Keratinocyte (primary cell): ENCODE results near the gene GAST.

Experiments used
- EZH2 ChIP-seq: IDR thresholded peaks from one replicate; pipeline ENCODE4 v1.6.1; 2012; ENCODE audit warnings: inconsistent platforms, mild to moderate bottlenecking, low read length, moderate library complexity
- TF ChIP-seq, protein P1 (sequence below), 3 experiments: IDR thresholded peaks in 1 of 3; conservative IDR thresholded peaks in 1 of 3; optimal IDR thresholded peaks in 1 of 3; 2 replicates in 2 of 3; 3 replicates in 1 of 3; pipeline versions ENCODE3 to v1.5.1; 2011; ENCODE audit warnings: low read length in 3 of 3, mild to moderate bottlenecking in 3 of 3, moderate library complexity in 2 of 3, control low read depth in 1 of 3, inconsistent platforms in 1 of 3; ENCODE audit not compliant: insufficient read depth in 2 of 3; ENCODE audit errors: extremely low read depth in 1 of 3

- TF ChIP-seq, protein P1, sequence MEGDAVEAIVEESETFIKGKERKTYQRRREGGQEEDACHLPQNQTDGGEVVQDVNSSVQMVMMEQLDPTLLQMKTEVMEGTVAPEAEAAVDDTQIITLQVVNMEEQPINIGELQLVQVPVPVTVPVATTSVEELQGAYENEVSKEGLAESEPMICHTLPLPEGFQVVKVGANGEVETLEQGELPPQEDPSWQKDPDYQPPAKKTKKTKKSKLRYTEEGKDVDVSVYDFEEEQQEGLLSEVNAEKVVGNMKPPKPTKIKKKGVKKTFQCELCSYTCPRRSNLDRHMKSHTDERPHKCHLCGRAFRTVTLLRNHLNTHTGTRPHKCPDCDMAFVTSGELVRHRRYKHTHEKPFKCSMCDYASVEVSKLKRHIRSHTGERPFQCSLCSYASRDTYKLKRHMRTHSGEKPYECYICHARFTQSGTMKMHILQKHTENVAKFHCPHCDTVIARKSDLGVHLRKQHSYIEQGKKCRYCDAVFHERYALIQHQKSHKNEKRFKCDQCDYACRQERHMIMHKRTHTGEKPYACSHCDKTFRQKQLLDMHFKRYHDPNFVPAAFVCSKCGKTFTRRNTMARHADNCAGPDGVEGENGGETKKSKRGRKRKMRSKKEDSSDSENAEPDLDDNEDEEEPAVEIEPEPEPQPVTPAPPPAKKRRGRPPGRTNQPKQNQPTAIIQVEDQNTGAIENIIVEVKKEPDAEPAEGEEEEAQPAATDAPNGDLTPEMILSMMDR (optimal IDR thresholded peaks at IDR 0.05 in 1 of 3, IDR thresholded peaks at IDR 0.05 in 1 of 3, conservative IDR thresholded peaks at IDR 0.05 in 1 of 3; ENCODE audit: extremely low read depth in 1 of 3, insufficient read depth in 2 of 3, low read length in 3 of 3), result no peak
- TF ChIP-seq EZH2, result no peak
Measured at GRCh38 chr17:41738801-41739112, 26.6 kb downstream of the GAST start.
